Neuronal stem cell (in vitro differentiated cells): ENCODE data around the gene MRPL58.

Source experiments
- DNase-seq: peaks from one replicate; pipeline ENCODE4 v3.0.0-alpha.2; 2013; ENCODE audit warnings: low spot score
- H2AFZ ChIP-seq: one replicate; pipeline ENCODE4 v1.6.1; 2013; ENCODE audit warnings: mild to moderate bottlenecking, low read length, inconsistent platforms
- H2AK5ac ChIP-seq: 2 replicates; pipeline ENCODE4 v1.6.1; 2013; ENCODE audit warnings: low read depth, mild to moderate bottlenecking, inconsistent platforms, low read length, moderate library complexity, mixed read lengths
- H2BK120ac ChIP-seq: 2 replicates; pipeline ENCODE4 v1.6.1; 2013; ENCODE audit warnings: low read depth, mild to moderate bottlenecking, inconsistent platforms, low read length, moderate library complexity, mixed read lengths
- H2BK12ac ChIP-seq: one replicate; pipeline ENCODE4 v1.6.1; 2013; ENCODE audit warnings: low read length, inconsistent platforms
- H2BK15ac ChIP-seq: 2 replicates; pipeline ENCODE4 v1.6.1; 2013; ENCODE audit warnings: mild to moderate bottlenecking, low read length, inconsistent platforms, mixed read lengths
- H2BK5ac ChIP-seq: one replicate; pipeline ENCODE4 v1.6.1; 2013; ENCODE audit warnings: inconsistent platforms, mild to moderate bottlenecking, low read length, moderate library complexity
- H3K14ac ChIP-seq: one replicate; pipeline ENCODE4 v1.6.1; 2013; ENCODE audit warnings: low read length, inconsistent platforms
- H3K18ac ChIP-seq: 2 replicates; pipeline ENCODE4 v1.6.1; 2013; ENCODE audit warnings: low read length, inconsistent platforms
- H3K23ac ChIP-seq: 2 replicates; pipeline ENCODE4 v1.6.1; 2013; ENCODE audit warnings: low read depth, mild to moderate bottlenecking, mixed read lengths, low read length, inconsistent platforms; ENCODE audit not compliant: poor library complexity
- H3K27ac ChIP-seq: replicated peaks from 3 replicates; pipeline ENCODE4 v1.5.1; 2013; ENCODE audit warnings: low read length, inconsistent platforms
- H3K27me3 ChIP-seq, 3 experiments: 2 replicates each; pipeline ENCODE4 v1.6.1; 2013; ENCODE audit warnings: low read length in 3 of 3, mild to moderate bottlenecking in 2 of 3, inconsistent platforms in 1 of 3, low read depth in 1 of 3, mixed read lengths in 1 of 3, moderate library complexity in 1 of 3; ENCODE audit not compliant: control insufficient read depth in 3 of 3, insufficient read depth in 3 of 3
- H3K36me3 ChIP-seq, 2 donors: replicated peaks in 1 of 2; 2 replicates each; pipeline ENCODE4 v1.6.1; 2013; ENCODE audit warnings: low read length in 2 of 2; ENCODE audit not compliant: control insufficient read depth in 2 of 2, insufficient read depth in 2 of 2
- H3K4ac ChIP-seq: 2 replicates; pipeline ENCODE4 v1.6.1; 2013; ENCODE audit warnings: inconsistent platforms, mild to moderate bottlenecking, low read length, moderate library complexity
- H3K4me1 ChIP-seq, 2 donors: 1 replicate in 1 of 2; 2 replicates in 1 of 2; pipeline ENCODE4 v1.6.1; 2013; ENCODE audit warnings: low read length in 2 of 2, low read depth in 1 of 2; ENCODE audit not compliant: control insufficient read depth in 2 of 2, insufficient read depth in 1 of 2
- H3K4me2 ChIP-seq: one replicate; pipeline ENCODE4 v1.6.1; 2013; ENCODE audit warnings: mild to moderate bottlenecking, low read length, inconsistent platforms; ENCODE audit not compliant: insufficient read depth, poor library complexity, severe bottlenecking
- H3K4me3 ChIP-seq, 2 donors: 2 replicates each; pipeline ENCODE4 v1.5.1; 2013; ENCODE audit warnings: low read length in 2 of 2, mild to moderate bottlenecking in 2 of 2, inconsistent platforms in 1 of 2, moderate library complexity in 1 of 2
- H3K79me1 ChIP-seq: one replicate; pipeline ENCODE4 v1.6.1; 2013; ENCODE audit warnings: low read depth, mild to moderate bottlenecking, inconsistent platforms, low read length, moderate library complexity
- H3K9ac ChIP-seq: one replicate; pipeline ENCODE4 v1.6.1; 2013; ENCODE audit warnings: mild to moderate bottlenecking, low read depth, low read length, inconsistent platforms; ENCODE audit not compliant: poor library complexity
- H3K9me3 ChIP-seq, 2 donors: replicated peaks in 1 of 2; 2 replicates each; pipeline versions ENCODE3 to v1.6.1; 2013; ENCODE audit warnings: low read length in 2 of 2, mild to moderate bottlenecking in 2 of 2, inconsistent platforms in 1 of 2, low read depth in 1 of 2, mixed read lengths in 1 of 2, moderate library complexity in 1 of 2; ENCODE audit not compliant: control insufficient read depth in 2 of 2, insufficient read depth in 1 of 2
- H4K8ac ChIP-seq: one replicate; pipeline ENCODE4 v1.6.1; 2013; ENCODE audit warnings: low read depth, mild to moderate bottlenecking, inconsistent platforms, low read length, moderate library complexity
- H4K91ac ChIP-seq: one replicate; pipeline ENCODE4 v1.6.1; 2013; ENCODE audit warnings: low read length, low read depth, mild to moderate bottlenecking, inconsistent platforms; ENCODE audit not compliant: poor library complexity
- WGBS, 2 donors: extraction: QIAGEN DNeasy Blood & Tissue Kit; methylation state at CpG; one replicate each; pipeline ENCODE4 v1.1.7; 2013; ENCODE audit warnings: missing lambda C conversion rate in 2 of 2, mixed read lengths in 1 of 2; ENCODE audit not compliant: insufficient read length in 2 of 2, insufficient replicate concordance in 1 of 2; ENCODE audit errors: extremely low coverage in 2 of 2; 5-methylcytosine and 5-hydroxymethylcytosine counted together

Gene MRPL58

GRCh38 chr17:75032720-75033280 is 20.3 kb downstream of the MRPL58 start:
- no peak overlapping the region for H3K18ac ChIP-seq
- H4K91ac ChIP-seq: no peak overlapping the region
- DNase-seq: no peak
- peaks cover 2 to 10% of the 10 kb centered on the region in 2 donors for H3K9me3 ChIP-seq
- no CpG with 5 or more reads among the region's 13 CpGs for WGBS, 2 donors
- no peak overlapping the region for H3K9ac ChIP-seq
- peaks cover 4% of the 10 kb centered on the region in 2 donors for H3K36me3 ChIP-seq
- H3K4me2 ChIP-seq: peak overlapping the region; percentile 34
- no peak overlapping the region for H3K27ac ChIP-seq
- H2BK12ac ChIP-seq: no peak overlapping the region
- no peak overlapping the region for H2BK120ac ChIP-seq
- no peak overlapping the region for H3K14ac ChIP-seq
- H2AFZ ChIP-seq: peak overlapping the region; percentile 98
- no peak overlapping the region for H3K4ac ChIP-seq
- no peaks in the 10 kb centered on the region for H3K79me1 ChIP-seq
- no peak overlapping the region for H2BK15ac ChIP-seq
- peaks cover 0 to 2% (median 0%) of the 10 kb centered on the region in 3 experiments for H3K27me3 ChIP-seq
- H2BK5ac ChIP-seq: no peak overlapping the region
- no peak overlapping the region for H3K23ac ChIP-seq
- peaks cover 4% of the 10 kb centered on the region in 2 donors for H3K4me1 ChIP-seq
- H3K4me3 ChIP-seq: peak overlapping the region; percentile 46 to 74
- H2AK5ac ChIP-seq: no peak overlapping the region
- no peak overlapping the region for H4K8ac ChIP-seq

- H3K79me1 ChIP-seq: no peaks in the 10 kb centered on the region
- H3K4ac ChIP-seq: no peak overlapping the region
- peak overlapping the region; percentile 98 for H3K18ac ChIP-seq
- H4K91ac ChIP-seq: no peak overlapping the region
- peak overlapping the region; percentile 76 for H3K27ac ChIP-seq
- peak; percentile 98 for DNase-seq
- H2AK5ac ChIP-seq: peak overlapping the region; percentile 33
- peaks cover 4 to 7% of the 10 kb centered on the region in 2 donors for H3K36me3 ChIP-seq
- peaks cover 0 to 2% (median 0%) of the 10 kb centered on the region in 3 experiments for H3K27me3 ChIP-seq
- no peak overlapping the region for H2BK15ac ChIP-seq
- H3K9ac ChIP-seq: peak overlapping the region; percentile 87
- no CpG with 5 or more reads among the region's 36 CpGs for WGBS, 2 donors
- no peak overlapping the region for H4K8ac ChIP-seq
- no peak overlapping the region for H3K23ac ChIP-seq
- no peak overlapping the region for H3K14ac ChIP-seq
- no peak overlapping the region for H2BK120ac ChIP-seq
- H3K4me3 ChIP-seq: peak overlapping the region; percentile 74 to 99
- peaks cover 2 to 10% of the 10 kb centered on the region in 2 donors for H3K9me3 ChIP-seq
- H2BK12ac ChIP-seq: no peak overlapping the region
- H2BK5ac ChIP-seq: no peak overlapping the region
- peak overlapping the region; percentile 51 for H3K4me2 ChIP-seq
- peaks cover 4% of the 10 kb centered on the region in 2 donors for H3K4me1 ChIP-seq
- peak overlapping the region; percentile 98 for H2AFZ ChIP-seq
Observed at GRCh38 chr17:75033346-75034235, 21.1 kb downstream of the MRPL58 start.

GRCh38 chr17:75034236-75034908 is 21.9 kb downstream of the MRPL58 start:
- WGBS, 2 donors: no CpG with 5 or more reads among the region's 43 CpGs
- DNase-seq: peak; percentile 90
- Histone ChIP-seq H3K4me1 (peaks cover 4% of the 10 kb centered on the region in 2 donors), H4K8ac (no peak overlapping the region), H3K27me3 (peaks cover 0 to 2% (median 0%) of the 10 kb centered on the region in 3 experiments), H3K18ac (peak overlapping the region; percentile 96), H4K91ac (no peak overlapping the region), H3K27ac (peak overlapping the region; percentile 80), H2AK5ac (peak overlapping the region; percentile 33), H3K4me3 (peak overlapping the region; percentile 74 to 99), H2BK120ac (peak overlapping the region; percentile 84), H3K9me3 (peaks cover 2 to 10% of the 10 kb centered on the region in 2 donors), H3K4me2 (peak overlapping the region; percentile 65), H3K23ac (peak overlapping the region; percentile 12), H2AFZ (peak overlapping the region; percentile 94), H2BK5ac (peak overlapping the region; percentile 59), H3K36me3 (peaks cover 7 to 15% of the 10 kb centered on the region in 2 donors), H3K4ac (no peak overlapping the region), H3K79me1 (no peaks in the 10 kb centered on the region), H3K9ac (peak overlapping the region; percentile 89), H2BK15ac (peak overlapping the region; percentile 59), H3K14ac (no peak overlapping the region), H2BK12ac (no peak overlapping the region)
